ENCODE results near the gene KRTAP8-1.

KRTAP8-1 gene

GRCh38 chr21:30813174-30813573 is at the start of gene KRTAP8-1:
Gene KRTAP8-1, minus strand, starts transcription at chr21:30813274. Its CDS starts 54 bp downstream, at chr21:30813220.
- no peak for ATAC-seq
- Mint-ChIP-seq H3K9me3 (peaks cover 3% of the 10 kb centered on the region), H3K27me3 (no peaks in the 10 kb centered on the region), H3K4me3 (no peak within 1 kb of the TSS), H3K36me3 (no peaks in the 10 kb centered on the region), H3K4me1 (no peaks in the 10 kb centered on the region), H3K27ac (no peak within 1 kb of the TSS)

GRCh38 chr21:30847627-30848500 is 34.8 kb upstream of the KRTAP8-1 start:
- no peak for ATAC-seq
- H3K4me1 Mint-ChIP-seq: no peaks in the 10 kb centered on the region
- no peak overlapping the region for H3K4me3 Mint-ChIP-seq
- H3K27ac Mint-ChIP-seq: no peak overlapping the region
- no peaks in the 10 kb centered on the region for H3K9me3 Mint-ChIP-seq
- no peaks in the 10 kb centered on the region for H3K36me3 Mint-ChIP-seq
- H3K27me3 Mint-ChIP-seq: no peaks in the 10 kb centered on the region

DNA sequence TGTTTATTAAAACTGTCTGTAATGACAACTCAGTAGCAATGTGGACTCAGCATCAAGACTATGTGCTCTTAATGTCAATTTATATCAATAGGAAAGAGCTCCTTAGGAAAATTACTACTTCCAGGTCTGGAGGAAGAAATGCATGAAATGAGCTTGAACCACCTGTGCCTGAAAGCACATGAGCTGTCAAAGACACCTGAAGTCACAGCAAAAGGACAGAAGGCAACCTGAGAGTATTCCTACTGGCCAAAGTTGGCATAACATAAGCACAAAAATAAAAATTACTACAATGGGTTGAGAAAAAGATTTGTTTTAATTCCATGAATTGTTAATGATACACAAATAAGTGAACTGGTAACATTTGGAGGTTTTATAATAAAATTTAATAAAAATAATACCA is 29.9 kb upstream of the KRTAP8-1 start:
- Mint-ChIP-seq H3K36me3 (no peaks in the 10 kb centered on the region), H3K27ac (no peak overlapping the region), H3K4me1 (no peaks in the 10 kb centered on the region), H3K27me3 (no peaks in the 10 kb centered on the region), H3K4me3 (no peak overlapping the region), H3K9me3 (peaks cover 3% of the 10 kb centered on the region)
- no peak for ATAC-seq

GRCh38 chr21:30839304-30839703 is 26.2 kb upstream of the KRTAP8-1 start:
- no peak overlapping the region for H3K27ac Mint-ChIP-seq
- ATAC-seq: no peak

GRCh38 chr21:30838536-30838935 is 25.5 kb upstream of the KRTAP8-1 start:
- Mint-ChIP-seq H3K27me3 (no peaks in the 10 kb centered on the region), H3K9me3 (peaks cover 3% of the 10 kb centered on the region), H3K27ac (no peak overlapping the region), H3K4me3 (no peak overlapping the region), H3K4me1 (no peaks in the 10 kb centered on the region), H3K36me3 (no peaks in the 10 kb centered on the region)
- no peak for ATAC-seq

More at GRCh38 chr21:30839304-30839703, 26.2 kb upstream of the KRTAP8-1 start:
- H3K27me3 Mint-ChIP-seq: no peaks in the 10 kb centered on the region
- no peaks in the 10 kb centered on the region for H3K4me1 Mint-ChIP-seq
- H3K4me3 Mint-ChIP-seq: no peak overlapping the region
- no peaks in the 10 kb centered on the region for H3K36me3 Mint-ChIP-seq
- H3K9me3 Mint-ChIP-seq: peaks cover 3% of the 10 kb centered on the region

GRCh38 chr21:30831194-30831765 is 18.2 kb upstream of the KRTAP8-1 start:
- ATAC-seq: no peak
- no peaks in the 10 kb centered on the region for H3K36me3 Mint-ChIP-seq

GRCh38 chr21:30829659-30830058 is 16.6 kb upstream of the KRTAP8-1 start, which contains the start of gene KRTAP7-1:
Gene KRTAP7-1, minus strand, starts transcription at chr21:30829759. Its CDS starts 61 bp downstream, at chr21:30829698.
- H3K27ac Mint-ChIP-seq: no peak within 1 kb of the TSS
- H3K36me3 Mint-ChIP-seq: no peaks in the 10 kb centered on the region
- ATAC-seq: no peak
- H3K4me3 Mint-ChIP-seq: no peak within 1 kb of the TSS
- no peaks in the 10 kb centered on the region for H3K27me3 Mint-ChIP-seq
- no peaks in the 10 kb centered on the region for H3K4me1 Mint-ChIP-seq
- H3K9me3 Mint-ChIP-seq: peaks cover 4% of the 10 kb centered on the region

More at GRCh38 chr21:30831194-30831765, 18.2 kb upstream of the KRTAP8-1 start:
- H3K27ac Mint-ChIP-seq: no peak overlapping the region
- no peaks in the 10 kb centered on the region for H3K27me3 Mint-ChIP-seq
- no peaks in the 10 kb centered on the region for H3K4me1 Mint-ChIP-seq
- no peak overlapping the region for H3K4me3 Mint-ChIP-seq
- peaks cover 4% of the 10 kb centered on the region for H3K9me3 Mint-ChIP-seq

- Mint-ChIP-seq H3K9me3 (peaks cover 3% of the 10 kb centered on the region), H3K4me1 (no peaks in the 10 kb centered on the region), H3K27ac (no peak overlapping the region), H3K4me3 (no peak overlapping the region), H3K36me3 (no peaks in the 10 kb centered on the region), H3K27me3 (no peaks in the 10 kb centered on the region)
- ATAC-seq: no peak
Observed at GRCh38 chr21:30818837-30819610, 6.0 kb upstream of the KRTAP8-1 start.

DNA sequence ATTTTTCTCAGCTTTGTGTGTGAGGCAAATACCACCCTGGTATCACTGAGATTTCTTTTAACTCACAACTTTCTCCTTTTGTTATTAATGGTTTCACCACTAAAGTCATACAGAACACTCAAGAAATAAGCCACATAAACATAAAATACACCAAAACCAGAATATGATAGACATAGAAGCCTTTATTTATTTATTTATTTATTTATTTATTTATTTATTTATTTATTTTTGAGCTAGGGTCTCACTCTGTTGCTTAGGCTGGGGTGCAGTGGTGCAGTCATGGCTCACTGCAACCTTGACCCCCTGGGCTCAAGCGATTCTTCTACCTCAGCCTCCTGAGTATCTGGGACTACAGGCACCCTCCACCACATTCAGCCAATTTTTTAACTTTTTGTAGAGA is 12.5 kb downstream of the KRTAP8-1 start:
- Mint-ChIP-seq H3K27me3 (no peaks in the 10 kb centered on the region), H3K4me3 (no peak overlapping the region), H3K36me3 (no peaks in the 10 kb centered on the region), H3K4me1 (no peaks in the 10 kb centered on the region), H3K27ac (no peak overlapping the region), H3K9me3 (no peaks in the 10 kb centered on the region)
- ATAC-seq: no peak

DNA sequence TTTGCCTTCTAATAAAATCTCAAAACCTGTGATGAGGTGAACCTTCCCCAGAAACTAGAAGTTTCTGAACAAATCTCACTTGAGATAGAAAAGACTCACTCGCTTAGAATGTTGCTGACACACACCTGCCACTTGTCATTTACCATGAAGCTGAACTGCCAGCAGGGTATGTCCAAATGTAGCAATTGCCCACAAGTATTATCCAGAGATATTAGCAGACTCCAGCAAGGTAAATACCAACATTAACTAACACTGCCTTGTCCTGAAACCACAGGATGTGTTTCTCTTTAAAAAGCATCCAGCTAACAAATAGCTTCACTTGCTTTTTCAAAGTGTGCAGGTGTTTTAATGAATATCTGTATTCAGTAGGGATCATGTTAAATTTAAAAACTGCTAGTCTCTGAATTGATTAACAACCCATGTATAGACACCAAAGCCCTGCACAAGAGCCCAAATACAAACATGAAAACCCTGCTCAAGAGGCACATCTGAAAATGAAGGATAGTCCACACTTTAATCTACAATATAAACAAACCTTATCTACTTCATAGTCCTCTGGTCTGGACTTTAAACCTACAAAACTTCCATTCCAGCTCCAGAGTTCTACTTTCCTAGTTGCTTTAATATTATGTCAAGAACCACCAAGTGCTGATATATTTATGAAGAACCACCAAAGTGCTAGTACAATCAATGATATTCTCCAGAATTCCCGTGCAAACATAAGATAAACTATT is 19.3 kb downstream of the KRTAP8-1 start:
- H3K4me1 Mint-ChIP-seq: no peaks in the 10 kb centered on the region

GRCh38 chr21:30779249-30779648 is 33.8 kb downstream of the KRTAP8-1 start:
- peaks cover 2% of the 10 kb centered on the region for H3K9me3 Mint-ChIP-seq
- no peak overlapping the region for H3K27ac Mint-ChIP-seq
- no peaks in the 10 kb centered on the region for H3K36me3 Mint-ChIP-seq
- no peaks in the 10 kb centered on the region for H3K4me1 Mint-ChIP-seq
- H3K27me3 Mint-ChIP-seq: no peaks in the 10 kb centered on the region
- no peak overlapping the region for H3K4me3 Mint-ChIP-seq
- ATAC-seq: no peak

More for the DNA sequence above, 19.3 kb downstream of the KRTAP8-1 start:
- Mint-ChIP-seq H3K27me3 (no peaks in the 10 kb centered on the region), H3K36me3 (no peaks in the 10 kb centered on the region), H3K27ac (no peak overlapping the region), H3K9me3 (no peaks in the 10 kb centered on the region), H3K4me3 (no peak overlapping the region)
- no peak for ATAC-seq

DNA sequence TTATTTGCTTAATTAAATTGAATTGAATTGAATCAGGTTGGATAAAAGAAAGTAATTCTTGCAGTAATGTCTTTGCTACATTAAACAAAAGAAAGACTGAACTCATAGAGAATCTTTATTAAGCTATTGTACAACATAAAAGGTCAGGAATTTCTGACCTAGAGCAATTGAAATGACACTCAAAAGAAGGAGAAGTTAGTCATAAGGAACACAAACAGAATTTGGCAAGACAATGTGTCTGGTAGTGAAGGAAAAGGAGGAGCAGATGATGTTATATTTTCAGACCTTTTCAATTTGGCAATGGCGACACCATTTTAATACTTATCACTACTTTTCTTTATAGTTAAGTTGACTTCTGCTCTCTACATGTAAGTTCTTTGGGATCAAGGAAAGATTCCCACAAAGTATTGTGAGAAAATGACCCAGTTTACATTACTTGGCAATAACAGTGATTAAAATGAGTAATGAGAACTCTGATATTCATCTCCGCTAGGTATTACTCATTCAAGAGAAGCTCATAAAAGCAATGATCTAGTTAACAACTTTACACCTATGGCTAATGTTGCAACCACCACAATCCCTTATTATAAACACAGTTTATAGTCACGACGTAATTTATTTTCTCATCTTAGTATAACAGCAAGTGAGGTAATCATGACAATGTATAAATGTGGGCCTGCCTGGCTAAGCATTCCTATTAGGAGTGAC is 43.2 kb downstream of the KRTAP8-1 start:
- H3K4me3 Mint-ChIP-seq: no peak overlapping the region

More for the DNA sequence above, 43.2 kb downstream of the KRTAP8-1 start:
- H3K4me1 Mint-ChIP-seq: no peaks in the 10 kb centered on the region
- H3K27ac Mint-ChIP-seq: no peak overlapping the region
- peaks cover 2% of the 10 kb centered on the region for H3K9me3 Mint-ChIP-seq
- no peak for ATAC-seq
- H3K36me3 Mint-ChIP-seq: no peaks in the 10 kb centered on the region
- no peaks in the 10 kb centered on the region for H3K27me3 Mint-ChIP-seq

Data from stimulated activated memory B cell treated with anti-CD40 and anti-IgM and Interleukin-4, amounts not matched to agents 10 μg/mL and 1 μg/mL and 100 μg/mL, for 72 hours (primary cell).